GM21367 (cell line): ENCODE results near the gene YJEFN3.

ENCODE experiments used
- ATAC-seq: cut with Tn5 transposase; IDR thresholded peaks from one replicate; pipeline ENCODE4 v1.9.1; 2021; ENCODE audit not compliant: unreplicated experiment

Gene YJEFN3

DNA sequence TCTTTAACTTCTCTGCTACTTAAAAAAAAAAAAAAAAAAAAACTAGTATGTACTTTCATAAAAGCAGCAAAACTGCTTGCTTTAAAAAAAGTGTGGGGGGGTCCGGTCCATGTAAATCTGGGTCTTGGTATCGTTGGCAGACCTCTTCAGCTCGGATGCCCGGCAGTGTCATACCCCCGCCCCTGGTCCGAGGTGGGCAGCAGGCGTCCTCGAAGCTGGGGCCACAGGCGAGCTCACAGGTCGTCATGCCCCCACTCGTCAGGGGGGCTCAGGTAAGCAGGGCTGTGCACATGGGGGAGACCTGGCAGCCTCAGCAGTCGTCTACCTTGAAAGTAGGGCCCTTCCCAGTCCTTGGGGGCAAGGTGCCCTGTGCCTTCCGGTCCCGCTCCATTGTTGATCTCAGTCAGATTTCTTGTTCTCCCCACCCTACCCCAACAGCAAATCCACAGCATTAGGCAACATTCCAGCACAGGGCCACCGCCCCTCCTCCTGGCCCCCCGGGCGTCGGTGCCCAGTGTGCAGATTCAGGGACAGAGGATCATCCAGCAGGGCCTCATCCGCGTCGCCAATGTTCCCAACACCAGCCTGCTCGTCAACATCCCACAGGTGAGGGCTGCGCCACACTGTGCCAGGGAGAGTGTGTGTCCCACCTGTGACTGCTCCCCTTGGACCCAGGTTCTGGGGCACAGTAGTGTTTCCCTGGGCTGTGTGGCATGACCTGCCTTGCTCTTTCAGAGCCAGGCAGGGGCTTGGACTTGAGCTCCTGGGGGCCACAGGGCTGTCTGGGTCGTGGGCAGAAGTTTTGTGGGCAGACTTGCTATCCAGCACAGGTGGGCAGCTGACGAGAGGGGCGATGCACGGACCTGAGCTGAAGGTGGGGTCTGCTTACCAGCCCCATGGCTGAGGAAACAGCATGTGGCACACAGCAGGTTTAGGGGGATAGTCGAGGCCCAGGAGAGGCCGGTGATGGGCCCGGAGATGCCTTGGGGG is 32.8 kb upstream of the YJEFN3 start:
- no peak for ATAC-seq

DNA sequence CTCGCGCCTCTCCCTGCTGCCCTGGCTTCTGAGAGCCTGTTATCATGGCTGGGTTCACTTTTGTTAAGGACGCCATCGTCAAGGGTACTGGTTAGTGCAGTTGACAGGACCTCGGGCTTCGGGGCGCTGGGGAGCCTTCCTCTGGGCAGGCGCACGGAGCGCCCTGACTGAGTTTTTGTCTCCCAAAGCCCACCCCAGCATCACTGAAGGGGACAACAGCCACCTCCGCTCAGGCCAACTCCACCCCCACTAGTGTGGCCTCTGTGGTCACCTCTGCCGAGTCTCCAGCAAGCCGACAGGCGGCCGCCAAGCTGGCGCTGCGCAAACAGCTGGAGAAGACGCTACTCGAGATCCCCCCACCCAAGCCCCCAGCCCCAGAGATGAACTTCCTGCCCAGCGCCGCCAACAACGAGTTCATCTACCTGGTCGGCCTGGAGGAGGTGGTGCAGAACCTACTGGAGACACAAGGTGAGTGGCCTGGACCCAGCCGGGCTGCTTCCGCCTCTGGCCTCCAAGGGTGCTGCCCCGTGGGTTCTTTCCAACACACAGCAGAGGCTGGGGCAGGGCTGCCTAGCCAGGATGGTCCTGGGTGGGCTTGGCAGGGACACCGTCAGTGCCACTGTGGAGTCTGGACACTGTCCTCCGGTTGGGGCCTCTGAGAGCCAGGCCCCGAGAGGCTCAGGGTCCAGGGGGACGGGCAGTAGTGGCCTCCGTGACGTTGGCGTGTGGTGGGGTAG is 30.3 kb upstream of the YJEFN3 start:
- ATAC-seq = no peak

DNA sequence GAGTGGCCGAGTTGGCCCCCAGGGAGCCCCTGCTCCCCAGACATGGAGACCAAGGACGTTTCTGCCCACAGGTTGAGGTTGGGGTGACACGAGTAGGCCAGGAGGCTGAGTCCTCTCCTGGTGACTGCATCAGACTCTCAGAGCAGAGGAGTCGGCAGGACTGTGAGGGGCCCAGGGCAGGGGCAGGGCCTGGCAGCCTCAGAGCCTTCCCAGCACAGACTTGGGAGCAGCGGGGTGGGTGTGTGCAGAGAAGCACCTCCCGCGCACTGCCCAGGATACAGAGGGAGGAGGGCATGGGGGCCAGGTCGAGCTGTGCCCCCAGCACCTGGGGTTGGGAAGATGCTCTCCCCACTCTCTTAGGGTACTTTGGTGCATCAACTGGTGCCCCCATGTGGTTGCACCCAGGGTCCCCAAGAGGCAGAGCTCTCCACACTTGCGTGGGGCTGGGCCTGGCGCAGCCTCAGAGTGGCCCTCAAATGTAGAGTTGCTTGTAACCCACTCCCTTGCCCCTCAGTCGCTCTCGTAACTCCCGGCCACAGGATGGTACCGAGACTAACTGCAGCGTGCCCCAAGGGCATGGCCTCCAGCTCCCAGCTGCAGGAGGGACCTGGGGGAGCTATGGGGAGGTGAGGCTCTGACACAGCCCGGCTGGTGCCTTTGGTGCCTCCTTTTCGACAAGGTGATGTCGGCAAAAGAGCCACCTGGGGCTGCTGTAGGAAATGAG is 29.3 kb upstream of the YJEFN3 start:
- ATAC-seq = no peak

DNA sequence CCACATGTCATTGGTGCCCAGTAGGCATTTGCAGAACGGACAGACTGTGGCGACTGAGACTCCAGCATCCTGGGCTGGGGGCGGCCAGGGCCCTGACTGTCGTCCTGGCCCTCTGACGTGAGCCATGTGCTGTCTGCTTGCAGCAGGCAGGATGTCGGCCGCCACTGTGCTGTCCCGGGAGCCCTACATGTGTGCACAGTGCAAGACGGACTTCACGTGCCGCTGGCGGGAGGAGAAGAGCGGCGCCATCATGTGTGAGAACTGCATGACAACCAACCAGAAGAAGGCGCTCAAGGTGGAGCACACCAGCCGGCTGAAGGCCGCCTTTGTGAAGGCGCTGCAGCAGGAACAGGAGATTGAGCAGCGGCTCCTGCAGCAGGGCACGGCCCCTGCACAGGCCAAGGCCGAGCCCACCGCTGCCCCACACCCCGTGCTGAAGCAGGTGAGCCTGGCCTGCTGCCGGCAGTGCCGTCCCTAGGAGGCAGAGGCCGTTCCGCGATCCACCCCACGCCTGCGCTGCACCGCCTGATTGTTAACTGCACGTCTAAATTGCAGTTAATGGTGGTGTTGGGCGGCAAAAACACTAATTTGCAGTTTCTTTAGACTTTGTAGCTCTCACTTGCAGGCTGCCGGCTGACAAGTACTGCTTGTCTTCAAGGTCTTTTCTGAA is 27.6 kb upstream of the YJEFN3 start:
- ATAC-seq = no peak

DNA sequence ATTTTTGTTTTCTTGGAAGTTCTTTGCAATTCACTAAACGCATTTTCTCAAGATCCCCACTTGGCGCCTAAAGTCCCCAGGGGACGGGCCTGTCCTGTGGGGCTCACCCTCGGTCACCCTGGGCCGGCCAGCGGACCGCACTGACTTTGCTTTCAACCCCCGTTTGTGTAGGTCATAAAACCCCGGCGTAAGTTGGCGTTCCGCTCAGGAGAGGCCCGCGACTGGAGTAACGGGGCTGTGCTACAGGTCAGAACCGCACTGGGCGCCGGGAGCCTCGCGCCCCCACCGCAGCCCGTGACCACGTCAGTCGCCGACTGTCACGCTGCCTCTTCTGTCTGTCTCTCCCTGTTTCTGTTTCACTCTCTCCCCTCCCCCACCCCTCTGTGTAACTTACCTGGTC is 26.9 kb upstream of the YJEFN3 start:
- ATAC-seq = no peak

DNA sequence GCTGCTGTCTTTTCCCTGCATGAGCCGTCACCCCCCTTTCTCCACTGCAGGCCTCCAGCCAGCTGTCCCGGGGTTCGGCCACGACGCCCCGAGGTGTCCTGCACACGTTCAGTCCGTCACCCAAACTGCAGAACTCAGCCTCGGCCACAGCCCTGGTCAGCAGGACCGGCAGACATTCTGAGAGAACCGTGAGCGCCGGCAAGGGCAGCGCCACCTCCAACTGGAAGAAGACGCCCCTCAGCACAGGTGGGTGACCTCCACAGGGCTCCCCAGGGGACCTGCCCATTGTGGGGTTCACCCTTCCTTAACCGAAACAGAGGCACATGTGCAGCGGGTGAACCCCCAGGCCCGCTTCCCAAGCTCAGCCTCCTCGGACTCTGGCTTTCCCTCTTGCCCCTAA is 26.4 kb upstream of the YJEFN3 start:
- no peak for ATAC-seq

DNA sequence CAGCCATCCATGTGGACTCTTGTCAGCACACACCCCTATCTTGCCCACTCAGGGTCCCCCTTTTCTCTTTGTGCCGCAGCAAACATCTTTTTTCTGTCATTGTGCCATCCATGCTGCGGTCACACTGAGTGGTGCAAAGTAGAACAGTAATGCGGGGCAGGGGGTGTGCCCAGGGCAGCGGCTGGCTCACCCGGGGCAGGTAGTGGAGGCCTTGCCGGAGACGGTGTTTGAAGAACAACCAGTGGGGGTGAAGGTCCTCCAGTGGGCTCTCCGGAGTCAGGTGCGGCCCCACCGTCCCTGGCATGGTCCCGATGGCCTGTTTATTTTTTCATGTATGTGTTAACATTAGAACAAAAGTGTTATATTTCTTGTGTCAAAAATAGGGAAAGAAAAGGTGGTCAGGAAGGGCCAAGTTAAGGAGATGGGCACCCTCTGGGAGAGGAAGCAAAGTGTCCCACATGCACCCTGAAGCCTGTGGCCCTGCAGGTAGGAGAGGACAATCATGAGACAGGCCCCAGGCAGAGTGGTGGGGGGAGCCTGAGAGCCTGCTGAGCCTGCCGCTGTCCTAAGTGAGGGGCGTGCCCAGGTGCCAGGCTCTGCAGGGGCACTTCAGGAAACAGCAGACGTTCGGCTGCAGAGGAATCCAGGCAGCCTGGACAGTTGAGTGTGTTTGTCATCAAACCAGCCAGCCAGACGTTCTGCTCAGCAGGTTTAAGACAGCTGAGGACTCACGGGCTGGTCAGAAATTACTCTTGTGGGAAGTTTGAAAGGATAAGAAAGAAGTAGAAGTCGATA is 25.7 kb upstream of the YJEFN3 start:
- no peak for ATAC-seq

DNA sequence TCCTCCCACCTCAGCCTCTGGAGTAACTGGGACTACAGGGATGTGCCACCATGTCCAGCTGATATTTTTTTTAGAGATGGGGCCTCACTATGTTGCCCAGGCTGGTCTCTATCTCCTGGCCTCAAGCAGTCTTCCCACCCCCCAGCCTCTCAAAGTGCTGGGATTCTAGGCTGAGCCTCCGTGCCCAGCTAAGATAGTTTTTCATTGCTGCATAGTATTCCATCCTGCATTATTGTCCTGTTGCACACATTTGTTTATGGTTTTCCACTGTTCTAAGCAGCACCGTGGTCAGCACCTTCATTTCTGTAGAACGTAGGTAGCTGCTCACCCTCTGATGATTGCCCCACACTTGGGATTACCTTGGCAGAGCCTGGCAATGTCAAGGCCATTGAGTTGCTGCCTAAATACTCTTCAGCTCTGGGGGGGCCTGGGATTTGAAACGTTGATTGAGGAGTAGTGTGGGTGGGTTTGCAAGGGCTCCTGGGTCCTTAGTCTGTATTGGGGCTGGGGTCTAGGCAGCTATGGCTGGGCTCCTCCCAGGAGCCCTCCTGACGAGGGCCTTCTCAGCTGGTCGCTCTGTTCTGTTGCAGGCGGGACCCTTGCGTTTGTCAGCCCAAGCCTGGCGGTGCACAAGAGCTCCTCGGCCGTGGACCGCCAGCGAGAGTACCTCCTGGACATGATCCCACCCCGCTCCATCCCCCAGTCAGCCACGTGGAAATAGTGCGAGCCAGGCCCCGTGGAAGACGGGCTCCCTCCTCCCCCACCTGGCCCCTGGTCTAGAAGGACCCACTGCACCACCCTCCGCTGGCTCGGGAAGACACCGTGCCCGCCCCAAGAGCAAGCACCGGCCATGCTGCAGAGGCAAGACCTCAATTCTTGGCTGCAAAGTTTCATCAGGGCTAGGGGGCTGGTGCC is 23.7 kb upstream of the YJEFN3 start:
- no peak for ATAC-seq

DNA sequence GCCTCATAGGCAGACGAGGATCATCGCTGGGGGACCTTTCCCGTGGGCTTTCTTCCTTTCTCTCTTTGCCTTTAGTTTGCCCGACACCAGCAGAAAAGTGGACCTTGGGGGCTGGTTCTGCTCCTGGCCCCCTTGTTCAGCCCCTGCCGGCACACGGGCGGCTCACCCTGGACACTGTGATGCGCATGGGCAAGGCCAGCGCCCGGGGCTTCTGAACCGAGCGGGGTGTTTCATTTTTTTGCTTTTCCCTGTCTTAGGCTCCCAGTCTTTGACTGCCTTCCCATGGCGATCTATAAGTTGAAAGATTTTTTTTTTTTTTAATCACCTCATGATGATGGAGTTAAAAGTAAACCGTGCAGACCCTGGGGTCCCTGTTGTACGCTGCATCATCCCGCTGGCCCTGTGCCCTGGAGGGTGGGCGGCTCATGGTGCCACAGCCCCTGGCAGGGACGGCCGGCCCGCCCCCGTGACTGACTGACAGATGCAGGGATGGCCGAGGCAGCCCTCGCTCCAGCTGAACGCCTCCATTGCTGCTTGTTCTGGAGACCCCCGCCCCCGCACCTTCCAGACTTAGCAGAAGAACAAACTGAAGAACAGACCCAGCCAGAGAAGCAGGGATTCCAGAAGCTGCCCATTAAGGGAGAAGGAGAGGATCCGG is 22.9 kb upstream of the YJEFN3 start:
- ATAC-seq = no peak

DNA sequence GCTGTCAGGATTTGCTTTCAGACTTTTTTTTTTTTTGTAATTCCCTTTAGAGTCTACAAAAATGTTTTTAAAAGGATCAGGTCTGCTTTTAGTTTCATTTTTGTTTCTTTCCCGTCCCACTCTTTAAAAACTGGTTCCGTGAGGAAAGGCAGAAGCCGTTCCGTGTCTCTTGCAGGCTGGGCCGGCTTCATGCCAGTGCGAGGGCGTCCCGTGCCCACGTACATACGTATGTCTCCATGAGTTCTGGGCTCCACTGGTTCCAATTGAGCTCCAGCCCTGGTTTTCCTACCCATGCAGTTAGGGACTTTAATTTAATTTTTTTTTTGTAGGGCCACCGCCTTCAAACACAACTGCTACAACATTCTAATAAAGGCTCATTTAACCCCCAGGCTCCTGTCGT is 22.1 kb upstream of the YJEFN3 start:
- no peak for ATAC-seq

DNA sequence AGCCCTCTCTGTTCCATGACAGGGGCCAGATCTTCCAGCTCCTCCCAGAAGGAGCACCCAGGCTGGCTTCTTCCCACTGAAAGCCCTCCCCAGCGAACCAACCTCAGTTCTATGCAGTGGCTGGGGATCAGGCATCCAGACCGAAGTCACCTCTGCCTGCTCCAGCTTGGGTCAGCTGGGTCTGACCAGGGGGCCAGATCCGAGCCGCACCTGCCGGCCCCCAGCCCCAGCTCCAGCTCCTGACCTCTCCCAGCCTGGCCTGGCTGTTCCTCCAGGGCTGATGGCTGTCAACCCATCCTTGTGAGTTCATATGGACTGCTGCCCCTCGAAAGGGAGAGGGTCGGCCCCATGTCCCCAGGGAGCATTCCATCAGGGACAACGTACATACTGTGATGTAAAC is 21.4 kb upstream of the YJEFN3 start:
- no peak for ATAC-seq

DNA sequence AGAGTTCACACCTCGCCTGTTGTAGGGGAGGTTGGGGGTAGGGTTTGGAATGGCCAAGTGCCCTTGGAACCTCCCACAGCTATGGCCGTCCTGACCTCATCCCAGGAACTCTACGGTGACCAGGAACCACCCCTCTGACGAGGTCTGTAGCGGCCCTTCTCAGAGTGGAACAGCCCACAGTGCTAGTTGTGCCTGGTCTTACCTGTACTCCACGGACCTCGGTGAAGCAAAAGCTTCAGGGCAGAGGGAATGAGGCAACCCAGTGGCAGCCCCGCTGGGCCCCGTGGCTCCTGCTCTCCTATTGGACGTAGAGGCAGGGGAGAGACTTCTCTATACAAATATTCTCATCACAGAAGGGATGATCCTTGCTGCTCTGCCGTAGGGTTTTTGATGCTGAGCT is 20.5 kb upstream of the YJEFN3 start:
- ATAC-seq = no peak

DNA sequence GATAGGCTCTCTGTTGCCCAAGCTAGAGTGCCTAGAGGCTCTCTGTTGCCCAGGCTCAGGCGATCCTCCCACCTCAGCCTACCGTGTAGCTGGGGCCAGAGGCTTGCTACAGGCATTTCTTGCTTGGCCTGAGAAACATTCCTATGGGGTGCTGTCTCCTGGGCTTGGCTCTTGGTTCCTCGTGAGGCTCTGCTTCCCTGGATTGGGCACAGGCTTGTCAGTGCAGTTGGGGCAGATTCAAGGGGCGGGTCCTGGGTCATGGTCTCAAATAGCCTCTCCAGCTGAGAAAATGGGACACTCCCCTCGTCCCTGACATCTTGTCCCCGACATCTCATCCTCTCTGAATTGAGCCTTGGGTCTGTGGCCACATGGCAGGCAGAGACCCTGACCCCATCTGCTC is 18.3 kb upstream of the YJEFN3 start:
- ATAC-seq = no peak

DNA sequence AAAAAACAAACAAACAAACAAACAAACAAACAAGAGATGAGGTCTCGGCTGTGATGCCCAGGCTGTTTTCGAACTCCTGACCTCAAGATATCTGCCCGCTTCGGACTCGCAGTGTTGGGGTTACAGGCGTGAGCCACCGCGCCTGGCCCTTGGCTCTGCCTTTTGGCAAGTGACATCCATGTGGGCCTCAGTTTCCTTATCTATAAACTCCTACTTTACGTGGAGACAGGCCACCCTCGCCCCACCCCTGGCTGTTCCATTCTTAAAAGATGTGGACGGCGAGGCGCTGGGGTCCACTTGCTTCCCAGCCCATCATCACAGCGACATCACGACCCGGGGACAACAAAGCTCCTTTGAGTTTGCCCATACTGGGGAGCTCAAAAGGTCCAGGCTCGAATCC is 15.0 kb upstream of the YJEFN3 start:
- ATAC-seq = no peak

DNA sequence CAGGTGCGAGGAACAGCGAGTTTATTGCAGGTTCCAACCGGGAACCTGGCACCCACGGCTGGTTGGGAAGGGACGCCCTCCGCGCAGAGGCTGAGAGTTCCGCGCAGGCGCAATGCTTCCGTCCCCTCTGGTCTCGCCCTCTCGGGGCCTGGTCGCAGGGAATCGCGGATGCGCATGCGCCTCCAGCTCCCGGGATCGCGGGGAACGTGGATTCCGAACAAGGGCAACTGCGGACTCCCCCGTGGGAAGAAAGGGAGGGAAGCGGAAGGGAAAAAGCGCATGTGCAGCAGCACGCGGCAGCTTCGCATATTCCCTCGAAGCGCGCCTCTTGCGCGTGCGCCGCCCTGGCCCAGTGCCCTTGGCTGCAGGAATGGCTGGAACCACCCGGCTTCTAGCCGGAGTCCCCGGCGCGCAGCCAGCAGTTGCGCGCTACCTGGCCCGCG is 14.5 kb upstream of the YJEFN3 start:
- no peak for ATAC-seq

DNA sequence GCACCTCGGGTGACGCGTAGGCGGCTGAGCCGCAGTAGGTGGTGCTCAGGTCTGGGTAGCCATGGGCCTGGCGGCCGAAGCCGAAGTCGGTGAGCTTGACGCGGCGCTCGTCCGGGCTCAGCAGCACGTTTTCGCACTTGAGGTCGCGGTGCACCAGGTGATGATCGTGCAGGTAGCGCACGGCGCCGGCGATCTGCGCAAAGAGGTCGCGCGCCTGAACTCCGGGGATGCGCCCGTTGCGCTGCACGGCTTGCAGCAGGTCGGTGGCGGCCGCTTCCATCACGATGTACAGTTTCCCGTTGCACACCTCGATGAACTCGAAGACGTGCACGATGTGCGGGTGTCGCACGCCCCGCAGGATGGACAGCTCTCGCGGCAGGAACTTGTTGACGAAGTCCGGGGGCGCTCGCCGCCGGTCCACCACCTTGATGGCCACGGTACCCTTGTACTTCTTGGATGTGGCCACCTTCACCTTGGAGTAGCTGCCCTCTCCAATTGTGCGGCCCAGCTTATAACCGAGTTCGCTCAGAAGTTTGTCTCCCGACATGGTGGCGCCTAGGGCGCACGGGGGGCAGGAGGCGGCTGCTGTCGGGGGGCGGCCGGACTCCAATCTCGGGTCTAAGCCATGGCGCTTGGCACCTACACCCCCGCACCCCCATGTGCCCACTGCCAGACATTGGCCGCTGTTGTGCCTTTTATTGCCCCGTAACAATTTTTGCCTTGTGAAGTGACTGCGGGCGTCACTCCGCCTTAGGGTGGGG is 13.7 kb upstream of the YJEFN3 start, which contains the start of gene TSSK6:
Gene TSSK6 (minus strand): TSS at position 668 of the 761 bp plus-strand sequence. CDS start 121 bp downstream, at position 547.
- no peak for ATAC-seq

DNA sequence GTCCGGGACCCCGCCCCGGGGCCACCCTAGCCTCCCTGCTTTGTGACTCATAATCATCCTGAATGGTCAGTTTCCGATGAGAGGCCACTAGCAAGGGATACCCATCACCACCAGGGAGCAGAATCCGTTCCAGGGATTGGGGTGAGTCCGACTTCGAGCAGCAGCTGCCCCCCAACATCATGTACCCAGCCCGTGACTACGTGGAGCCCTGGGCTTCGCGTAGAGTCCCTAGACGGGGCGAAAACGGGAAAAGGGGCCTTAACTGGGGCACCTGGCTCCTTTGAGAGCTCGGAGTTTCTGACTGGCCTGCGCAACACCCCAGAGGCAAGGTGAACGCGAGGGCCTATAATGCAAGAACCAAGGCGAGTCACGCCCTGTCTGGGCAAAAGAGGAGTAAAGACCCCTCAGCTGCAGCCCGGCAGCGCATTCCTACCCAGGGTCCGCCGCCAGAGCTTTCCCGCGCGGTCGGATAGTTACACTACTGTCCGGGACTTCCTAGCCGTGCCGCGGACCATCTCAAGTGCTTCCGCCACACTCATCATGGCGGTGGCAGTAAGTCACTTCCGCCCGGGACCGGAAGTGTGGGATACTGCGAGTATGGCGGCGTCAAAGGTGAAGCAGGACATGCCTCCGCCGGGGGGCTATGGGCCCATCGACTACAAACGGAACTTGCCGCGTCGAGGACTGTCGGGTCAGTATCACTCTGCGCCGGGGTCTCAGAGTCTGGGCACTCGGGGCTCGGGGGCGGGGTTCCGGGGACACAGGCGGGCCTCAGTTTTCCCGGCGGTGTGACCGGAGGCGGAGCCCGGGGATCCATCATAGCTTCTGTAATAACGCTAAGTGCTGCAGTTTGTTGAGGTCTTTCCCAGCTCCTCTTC is 12.8 kb upstream of the YJEFN3 start, which contains the start of gene NDUFA13:
Gene NDUFA13 (plus strand): TSS at position 584 of the 878 bp plus-strand sequence. CDS start 14 bp downstream, at position 598.
- peak; percentile 75 for ATAC-seq
